Measurements from ENCODE around the gene GABRA5.
"Not testable (repeated sequence)": the region's sequence is repeated elsewhere in the genome, so short reads cannot be mapped to it uniquely, and the experiment has no call there.

DNA sequence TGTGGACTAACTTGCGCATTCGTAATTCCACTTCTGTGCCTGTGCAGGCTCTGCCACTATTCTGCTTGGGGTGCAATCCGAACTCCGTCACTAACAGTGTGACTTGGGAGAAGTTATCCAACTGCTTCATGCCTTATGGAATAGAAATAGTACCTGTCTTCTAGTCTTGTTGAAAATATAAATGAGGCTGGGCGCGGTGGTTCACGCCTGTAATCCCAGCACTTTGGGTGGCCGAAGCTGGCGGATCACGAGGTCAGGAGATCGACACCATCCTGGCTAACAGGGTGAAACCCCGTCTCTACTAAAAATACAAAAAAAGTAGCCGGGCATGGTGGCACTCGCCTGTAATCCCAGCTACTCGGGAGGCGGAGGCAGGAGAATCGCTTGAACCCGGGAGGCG lies 28.5 kb downstream of the GABRA5 start:
- TF ChIP-seq POLR2A (IDR thresholded peaks at IDR 0.05; ENCODE audit: low read depth, low read length); TAF1 (IDR thresholded peaks at IDR 0.05; ENCODE audit: low read depth, low read length); POLR2AphosphoS5 (IDR thresholded peaks at IDR 0.05; ENCODE audit: low read depth, low read length); PAX5 (IDR thresholded peaks at IDR 0.05; ENCODE audit: insufficient read depth, low read length, severe bottlenecking); SPI1 (IDR thresholded peaks at IDR 0.05; ENCODE audit: low read depth, low read length); POU2F2 (IDR thresholded peaks at IDR 0.05; ENCODE audit: low read depth, low read length): not testable (repeated sequence)
